Smooth muscle cell (in vitro differentiated cells): ENCODE results near the gene FDXR. TPM values are rescaled to one million over a fixed set of nuclear protein-coding genes. Genes with fewer than 3 reads are reported as not detected.
"Not testable (repeated sequence)": the region's sequence is repeated elsewhere in the genome, so short reads cannot be mapped to it uniquely, and the experiment has no call there.

Source experiments
- DNase-seq: peaks from one replicate; lab custom pipeline; 2025; ENCODE audit not compliant: unreplicated experiment; lab: John Stamatoyannopoulos, UW
- H2AFZ ChIP-seq: fragments of 200-600 bp; sonication (generic); 2 replicates; pipeline ENCODE4 v1.6.0; 2016; ENCODE audit warnings: antibody characterized with exemption, low read depth, mild to moderate bottlenecking
- H3F3A ChIP-seq: fragments of 200-600 bp; sonication (generic); 2 replicates; pipeline ENCODE4 v1.6.0; 2017; ENCODE audit warnings: antibody characterized with exemption, low read depth
- H3K27ac ChIP-seq: fragments of 200-600 bp; sonication (generic); 2 replicates; pipeline ENCODE4 v1.5.1; 2016; ENCODE audit warnings: low read depth, mild to moderate bottlenecking
- H3K27me3 ChIP-seq: fragments of 200-600 bp; sonication (generic); 2 replicates; pipeline ENCODE4 v1.6.1; 2016; ENCODE audit warnings: low read depth, mild to moderate bottlenecking
- H3K36me3 ChIP-seq: fragments of 200-600 bp; sonication (generic); 2 replicates; pipeline ENCODE4 v1.5.1; 2016; ENCODE audit warnings: low read depth
- H3K4me1 ChIP-seq: fragments of 200-600 bp; sonication (generic); 2 replicates; pipeline ENCODE4 v1.5.1; 2016; ENCODE audit warnings: low read depth
- H3K4me2 ChIP-seq: fragments of 200-600 bp; sonication (generic); 2 replicates; pipeline ENCODE4 v1.6.0; 2016; ENCODE audit warnings: mild to moderate bottlenecking
- H3K4me3 ChIP-seq: fragments of 200-600 bp; sonication (generic); 2 replicates; pipeline ENCODE4 v1.5.1; 2016; ENCODE audit warnings: mild to moderate bottlenecking
- H3K79me2 ChIP-seq: fragments of 200-600 bp; sonication (generic); 2 replicates; pipeline ENCODE4 v1.6.0; 2016; ENCODE audit warnings: low read depth, mild to moderate bottlenecking
- H3K9ac ChIP-seq: fragments of 200-600 bp; sonication (generic); 2 replicates; pipeline ENCODE4 v1.6.0; 2016; ENCODE audit warnings: low read depth
- H3K9me3 ChIP-seq: fragments of 200-600 bp; sonication (generic); replicated peaks from 2 replicates; pipeline ENCODE4 v1.5.1; 2016; ENCODE audit warnings: low read depth
- H4K20me1 ChIP-seq: fragments of 200-600 bp; sonication (generic); 2 replicates; pipeline ENCODE4 v1.6.0; 2016; ENCODE audit warnings: low read depth
- CTCF ChIP-seq: fragments of 200-600 bp; sonication (generic); IDR thresholded peaks from 2 replicates; pipeline ENCODE4 v1.5.1; 2017; ENCODE audit warnings: borderline replicate concordance, mild to moderate bottlenecking, antibody characterized with exemption; ENCODE audit not compliant: insufficient read depth, poor library complexity, severe bottlenecking
- WGBS: methylation state at CpG from one replicate; pipeline ENCODE4 v1.1.7; 2016; ENCODE audit warnings: low lambda C conversion rate; 5-methylcytosine and 5-hydroxymethylcytosine counted together
- polyA plus RNA-seq: library from polyadenylated mRNA; unstranded; fragments of >200 nt; fragmentation: Nextera tagmentation; extraction: Ambion mirVana; gene quantifications from 2 replicates; pipeline ENCODE4 v1.2.1, GENCODE V29; 2016
- total RNA-seq: library from RNA; depleted of rRNA; stranded (reverse); fragments of >200 nt; gene quantifications from 2 replicates; pipeline ENCODE4 v1.2.3, GENCODE V29; 2014

The FDXR gene
- total and polyA plus RNA-seq, 2 experiments from 2014 or later, result 5.6 to 18.7 TPM

GRCh38 chr17:74916136-74916850 lies 43.5 kb upstream of the FDXR start:
- Histone ChIP-seq H3K27me3 (no peaks in the 10 kb centered on the region), H3K27ac (no peak overlapping the region), H3K79me2 (no peaks in the 10 kb centered on the region), H3K9me3 (no peaks in the 10 kb centered on the region), H3K36me3 (no peaks in the 10 kb centered on the region), H3F3A (no peaks in the 10 kb centered on the region), H3K4me3 (no peak overlapping the region), H3K4me2 (no peak overlapping the region), H3K9ac (no peak overlapping the region), H2AFZ (no peak overlapping the region), H3K4me1 (no peaks in the 10 kb centered on the region), H4K20me1 (no peaks in the 10 kb centered on the region)
- 94% methylated on average over 13 of the region's 13 CpGs for WGBS
- no peak for DNase-seq
- TF ChIP-seq CTCF, result no peak

- not testable (repeated sequence) for H3K9me3 ChIP-seq, H3K4me1 ChIP-seq, H4K20me1 ChIP-seq, H3K4me3 ChIP-seq, H3K9ac ChIP-seq, H3K79me2 ChIP-seq, H3F3A ChIP-seq, H2AFZ ChIP-seq, H3K36me3 ChIP-seq, DNase-seq, H3K27me3 ChIP-seq, H3K27ac ChIP-seq, H3K4me2 ChIP-seq
- 81% methylated on average over 8 of the region's 8 CpGs for WGBS
Measured at GRCh38 chr17:74911423-74911822, 38.6 kb upstream of the FDXR start.

GRCh38 chr17:74909097-74909496 lies 36.3 kb upstream of the FDXR start:
- H3K4me3 ChIP-seq, H3F3A ChIP-seq, H3K27me3 ChIP-seq, H2AFZ ChIP-seq, H3K9me3 ChIP-seq, H3K4me1 ChIP-seq, H4K20me1 ChIP-seq, H3K27ac ChIP-seq, H3K79me2 ChIP-seq, H3K36me3 ChIP-seq, H3K4me2 ChIP-seq, H3K9ac ChIP-seq, DNase-seq: not testable (repeated sequence)
- 65% methylated on average over 4 of the region's 4 CpGs for WGBS

- no peak overlapping the region for H2AFZ ChIP-seq
Measured at GRCh38 chr17:74907012-74907411, 34.2 kb upstream of the FDXR start.

GRCh38 chr17:74906214-74906793 lies 33.5 kb upstream of the FDXR start:
- H3K4me1 ChIP-seq, H3K79me2 ChIP-seq, H3K36me3 ChIP-seq, H2AFZ ChIP-seq, H3K4me3 ChIP-seq, H3K27ac ChIP-seq, H3F3A ChIP-seq, H3K4me2 ChIP-seq, DNase-seq, H3K9me3 ChIP-seq, H3K27me3 ChIP-seq, H4K20me1 ChIP-seq, H3K9ac ChIP-seq: not testable (repeated sequence)
- 83% methylated on average over 6 of the region's 6 CpGs for WGBS

More at GRCh38 chr17:74907012-74907411, 34.2 kb upstream of the FDXR start:
- H3K4me2 ChIP-seq, result no peak overlapping the region
- H3K4me1 ChIP-seq, result no peaks in the 10 kb centered on the region
- DNase-seq, result no peak
- 94% methylated on average over 23 of the region's 34 CpGs for WGBS
- H3K27ac ChIP-seq, result no peak overlapping the region
- H3K4me3 ChIP-seq, result no peak overlapping the region
- no peaks in the 10 kb centered on the region for H3F3A ChIP-seq
- H3K79me2 ChIP-seq, result no peaks in the 10 kb centered on the region
- no peaks in the 10 kb centered on the region for H3K27me3 ChIP-seq
- TF ChIP-seq CTCF, result no peak
- no peaks in the 10 kb centered on the region for H3K36me3 ChIP-seq
- no peaks in the 10 kb centered on the region for H4K20me1 ChIP-seq
- no peaks in the 10 kb centered on the region for H3K9me3 ChIP-seq
- H3K9ac ChIP-seq, result no peak overlapping the region
